A673 (cell line): ENCODE measurements around the gene LDB2.

ENCODE experiments used
- EZH2 ChIP-seq: fragments of 200-600 bp; sonication (generic); IDR thresholded peaks from 2 replicates; pipeline ENCODE4 v1.6.1; 2017; ENCODE audit warnings: borderline replicate concordance, low read depth, mild to moderate bottlenecking, mixed read lengths, antibody characterized with exemption, low read length; ENCODE audit not compliant: poor library complexity, severe bottlenecking
- TF ChIP-seq, protein P1 (sequence below): fragments of 300-800, 200-600 bp; sonication (generic); conservative IDR thresholded peaks from 2 replicates; pipeline ENCODE4 v1.5.1; 2017; ENCODE audit warnings: low read depth, mild to moderate bottlenecking, antibody characterized with exemption, low read length, moderate library complexity, mixed read lengths

DNA sequence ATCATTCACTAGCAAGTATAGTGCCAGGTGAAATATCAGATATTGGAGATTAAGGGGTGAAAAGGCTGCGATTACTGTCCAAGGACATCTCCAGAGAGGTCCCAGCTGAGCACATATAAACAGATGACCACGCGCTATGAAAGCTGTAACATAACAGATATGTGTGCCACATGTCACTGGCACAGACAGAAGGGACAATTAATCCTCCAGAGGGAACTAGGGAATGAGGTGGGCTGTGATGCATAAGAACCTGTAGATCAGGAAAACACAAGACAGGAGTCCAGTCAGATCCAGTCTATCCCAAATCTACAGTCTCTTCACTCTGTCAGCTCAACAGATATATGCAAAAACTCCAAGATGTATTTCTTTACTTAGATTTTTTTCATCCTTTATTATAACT is 157.2 kb downstream of the LDB2 start:
- TF ChIP-seq, protein P1, sequence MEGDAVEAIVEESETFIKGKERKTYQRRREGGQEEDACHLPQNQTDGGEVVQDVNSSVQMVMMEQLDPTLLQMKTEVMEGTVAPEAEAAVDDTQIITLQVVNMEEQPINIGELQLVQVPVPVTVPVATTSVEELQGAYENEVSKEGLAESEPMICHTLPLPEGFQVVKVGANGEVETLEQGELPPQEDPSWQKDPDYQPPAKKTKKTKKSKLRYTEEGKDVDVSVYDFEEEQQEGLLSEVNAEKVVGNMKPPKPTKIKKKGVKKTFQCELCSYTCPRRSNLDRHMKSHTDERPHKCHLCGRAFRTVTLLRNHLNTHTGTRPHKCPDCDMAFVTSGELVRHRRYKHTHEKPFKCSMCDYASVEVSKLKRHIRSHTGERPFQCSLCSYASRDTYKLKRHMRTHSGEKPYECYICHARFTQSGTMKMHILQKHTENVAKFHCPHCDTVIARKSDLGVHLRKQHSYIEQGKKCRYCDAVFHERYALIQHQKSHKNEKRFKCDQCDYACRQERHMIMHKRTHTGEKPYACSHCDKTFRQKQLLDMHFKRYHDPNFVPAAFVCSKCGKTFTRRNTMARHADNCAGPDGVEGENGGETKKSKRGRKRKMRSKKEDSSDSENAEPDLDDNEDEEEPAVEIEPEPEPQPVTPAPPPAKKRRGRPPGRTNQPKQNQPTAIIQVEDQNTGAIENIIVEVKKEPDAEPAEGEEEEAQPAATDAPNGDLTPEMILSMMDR = no peak
- no peak for TF ChIP-seq EZH2
